HG02870 (cell line): ENCODE results near the gene PCDHB13.
"Not testable (repeated sequence)": the region's sequence is repeated elsewhere in the genome, so short reads cannot be mapped to it uniquely, and the experiment has no call there.

ENCODE experiments used
- ATAC-seq: cut with Tn5 transposase; IDR thresholded peaks from one replicate; pipeline ENCODE4 v1.9.1; 2021; ENCODE audit warnings: mild to moderate bottlenecking, moderate library complexity; ENCODE audit not compliant: unreplicated experiment

Gene PCDHB13

GRCh38 chr5:141201126-141201525, 12.6 kb upstream of the PCDHB13 start:
- ATAC-seq, result not testable (repeated sequence)

DNA sequence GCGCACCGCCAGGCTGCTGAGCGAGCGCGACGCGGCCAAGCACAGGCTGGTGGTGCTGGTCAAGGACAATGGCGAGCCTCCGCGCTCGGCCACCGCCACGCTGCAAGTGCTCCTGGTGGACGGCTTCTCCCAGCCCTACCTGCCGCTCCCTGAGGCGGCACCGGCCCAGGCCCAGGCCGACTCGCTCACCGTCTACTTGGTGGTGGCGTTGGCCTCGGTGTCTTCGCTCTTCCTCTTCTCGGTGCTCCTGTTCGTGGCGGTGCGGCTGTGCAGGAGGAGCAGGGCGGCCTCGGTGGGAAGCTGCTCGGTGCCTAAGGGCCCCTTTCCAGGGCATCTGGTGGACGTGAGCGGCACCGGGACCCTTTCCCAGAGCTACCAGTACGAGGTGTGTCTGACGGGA, 12.1 kb upstream of the PCDHB13 start:
- not testable (repeated sequence) for ATAC-seq

DNA sequence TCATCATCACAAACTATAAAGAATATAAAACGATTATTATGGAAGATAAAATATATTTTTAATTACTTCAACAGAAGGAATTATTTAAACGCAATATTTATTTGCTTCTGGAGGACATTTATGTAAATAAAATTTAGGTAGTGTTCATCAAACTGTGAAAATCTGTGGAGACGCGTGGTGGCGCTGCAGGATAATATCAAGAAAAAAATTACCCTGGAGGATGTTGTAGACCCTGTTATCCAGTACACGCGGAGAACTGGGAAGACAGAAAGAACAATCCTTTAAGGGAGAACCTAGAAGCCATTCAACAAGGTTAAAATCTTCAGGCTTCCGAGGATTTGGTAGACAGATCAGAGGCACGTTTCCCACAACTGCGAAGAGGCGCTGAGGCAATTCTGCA, 5.2 kb upstream of the PCDHB13 start, which contains the start of gene PCDHB12:
PCDHB12 (plus strand) TSS at position 242 of the 400 bp plus-strand sequence. CDS start 189 bp downstream, outside the sequence.
- ATAC-seq, result no peak

- not testable (repeated sequence) for ATAC-seq
These were observed 3.4 kb upstream of the PCDHB13 start for GRCh38 chr5:141210281-141210680.

- ATAC-seq, result not testable (repeated sequence)
These were observed 2.9 kb upstream of the PCDHB13 start for GRCh38 chr5:141210849-141211248.

DNA sequence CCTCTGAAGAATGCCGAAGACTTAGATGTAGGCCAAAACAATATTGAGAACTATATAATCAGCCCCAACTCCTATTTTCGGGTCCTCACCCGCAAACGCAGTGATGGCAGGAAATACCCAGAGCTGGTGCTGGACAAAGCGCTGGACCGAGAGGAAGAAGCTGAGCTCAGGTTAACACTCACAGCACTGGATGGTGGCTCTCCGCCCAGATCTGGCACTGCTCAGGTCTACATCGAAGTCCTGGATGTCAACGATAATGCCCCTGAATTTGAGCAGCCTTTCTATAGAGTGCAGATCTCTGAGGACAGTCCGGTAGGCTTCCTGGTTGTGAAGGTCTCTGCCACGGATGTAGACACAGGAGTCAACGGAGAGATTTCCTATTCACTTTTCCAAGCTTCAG, 864 bp downstream of the PCDHB13 start:
- not testable (repeated sequence) for ATAC-seq

DNA sequence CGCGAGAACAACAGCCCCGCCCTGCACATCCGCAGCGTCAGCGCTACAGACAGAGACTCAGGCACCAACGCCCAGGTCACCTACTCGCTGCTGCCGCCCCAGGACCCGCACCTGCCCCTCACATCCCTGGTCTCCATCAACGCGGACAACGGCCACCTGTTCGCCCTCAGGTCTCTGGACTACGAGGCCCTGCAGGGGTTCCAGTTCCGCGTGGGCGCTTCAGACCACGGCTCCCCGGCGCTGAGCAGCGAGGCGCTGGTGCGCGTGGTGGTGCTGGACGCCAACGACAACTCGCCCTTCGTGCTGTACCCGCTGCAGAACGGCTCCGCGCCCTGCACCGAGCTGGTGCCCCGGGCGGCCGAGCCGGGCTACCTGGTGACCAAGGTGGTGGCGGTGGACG, 1.8 kb downstream of the PCDHB13 start:
- not testable (repeated sequence) for ATAC-seq

- not testable (repeated sequence) for ATAC-seq
These were observed 2.3 kb downstream of the PCDHB13 start for GRCh38 chr5:141216035-141216434.

DNA sequence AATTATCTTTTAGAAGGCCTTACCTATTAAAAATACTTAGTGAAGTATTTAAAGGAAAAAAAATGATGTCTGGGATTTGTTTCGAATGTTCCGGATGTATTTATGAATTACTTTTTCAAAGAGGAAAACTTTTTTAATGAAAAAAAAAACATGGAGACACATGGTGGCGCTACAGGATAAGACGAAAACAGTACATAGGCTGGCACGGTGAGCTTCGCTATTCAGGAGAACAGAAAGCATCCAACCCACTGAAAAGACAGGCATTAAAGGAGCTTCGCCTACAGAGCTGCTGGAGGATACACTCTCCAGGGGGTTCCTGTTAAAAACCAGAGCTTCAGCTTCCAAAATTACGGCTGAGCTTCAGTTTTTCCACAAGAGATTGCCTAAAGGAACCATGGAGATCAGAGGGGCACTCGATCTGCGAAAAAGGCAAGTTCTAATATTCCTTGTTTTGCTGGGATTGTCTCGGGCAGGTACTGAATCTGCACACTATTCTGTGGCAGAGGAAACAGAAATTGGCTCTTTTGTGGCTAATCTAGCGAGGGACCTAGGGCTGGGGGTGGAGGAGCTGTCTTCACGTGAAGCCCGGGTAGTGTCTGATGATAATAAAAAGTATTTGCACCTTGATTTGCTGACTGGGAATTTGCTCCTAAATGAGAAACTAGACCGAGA, 9.5 kb downstream of the PCDHB13 start, which contains the start of gene PCDHB14:
PCDHB14 (plus strand) TSS at position 232 of the 672 bp plus-strand sequence; CDS start at position 395, 163 bp downstream.
- no peak for ATAC-seq

DNA sequence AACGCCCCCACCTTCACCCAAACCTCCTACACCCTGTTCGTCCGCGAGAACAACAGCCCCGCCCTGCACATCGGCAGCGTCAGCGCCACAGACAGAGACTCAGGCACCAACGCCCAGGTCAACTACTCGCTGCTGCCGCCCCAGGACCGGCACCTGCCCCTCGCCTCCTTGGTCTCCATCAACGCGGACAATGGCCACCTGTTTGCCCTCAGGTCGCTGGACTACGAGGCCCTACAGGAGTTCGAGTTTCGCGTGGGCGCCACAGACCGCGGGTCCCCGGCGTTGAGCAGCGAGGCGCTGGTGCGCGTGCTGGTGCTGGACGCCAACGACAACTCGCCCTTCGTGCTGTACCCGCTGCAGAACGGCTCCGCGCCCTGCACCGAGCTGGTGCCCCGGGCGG, 11.1 kb downstream of the PCDHB13 start:
- not testable (repeated sequence) for ATAC-seq

GRCh38 chr5:141225421-141225820, 11.7 kb downstream of the PCDHB13 start:
- ATAC-seq, result not testable (repeated sequence)

- no peak for ATAC-seq
These were observed 20.5 kb downstream of the PCDHB13 start for GRCh38 chr5:141234109-141234667.

DNA sequence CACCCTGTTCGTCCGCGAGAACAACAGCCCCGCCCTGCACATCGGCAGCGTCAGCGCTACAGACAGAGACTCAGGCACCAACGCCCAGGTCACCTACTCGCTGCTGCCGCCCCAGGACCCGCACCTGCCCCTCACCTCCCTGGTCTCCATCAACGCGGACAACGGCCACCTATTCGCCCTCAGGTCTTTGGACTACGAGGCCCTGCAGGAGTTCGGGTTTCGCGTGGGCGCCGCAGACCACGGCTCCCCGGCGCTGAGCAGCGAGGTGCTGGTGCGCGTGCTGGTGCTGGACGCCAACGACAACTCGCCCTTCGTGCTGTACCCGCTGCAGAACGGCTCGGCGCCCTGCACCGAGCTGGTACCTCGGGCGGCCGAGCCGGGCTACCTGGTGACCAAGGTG, 22.2 kb downstream of the PCDHB13 start:
- ATAC-seq, result not testable (repeated sequence)

GRCh38 chr5:141236516-141237313, 23.0 kb downstream of the PCDHB13 start:
- no peak for ATAC-seq

- ATAC-seq, result no peak
These were observed 27.8 kb downstream of the PCDHB13 start for GRCh38 chr5:141241496-141241895.

DNA sequence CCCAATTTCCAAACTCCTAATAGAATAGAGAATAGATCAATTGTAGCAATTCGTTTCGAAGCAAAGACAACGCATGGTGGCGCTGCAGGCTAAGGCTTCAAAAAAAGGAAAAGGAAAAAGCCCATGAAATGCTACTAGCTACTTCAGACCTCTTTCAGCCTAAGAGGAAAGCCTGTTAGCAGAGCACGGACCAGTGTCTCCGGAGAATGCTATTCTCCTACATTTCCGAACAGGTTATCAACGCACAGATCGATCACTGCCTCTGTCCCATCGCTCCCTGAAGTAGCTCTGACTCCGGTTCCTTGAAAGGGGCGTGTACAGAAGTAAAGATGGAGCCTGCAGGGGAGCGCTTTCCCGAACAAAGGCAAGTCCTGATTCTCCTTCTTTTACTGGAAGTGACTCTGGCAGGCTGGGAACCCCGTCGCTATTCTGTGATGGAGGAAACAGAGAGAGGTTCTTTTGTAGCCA, 31.6 kb downstream of the PCDHB13 start, which contains the start of gene PCDHB15:
PCDHB15 (plus strand) TSS at position 146 of the 468 bp plus-strand sequence; CDS start at position 330, 184 bp downstream.
- ATAC-seq, result no peak

DNA sequence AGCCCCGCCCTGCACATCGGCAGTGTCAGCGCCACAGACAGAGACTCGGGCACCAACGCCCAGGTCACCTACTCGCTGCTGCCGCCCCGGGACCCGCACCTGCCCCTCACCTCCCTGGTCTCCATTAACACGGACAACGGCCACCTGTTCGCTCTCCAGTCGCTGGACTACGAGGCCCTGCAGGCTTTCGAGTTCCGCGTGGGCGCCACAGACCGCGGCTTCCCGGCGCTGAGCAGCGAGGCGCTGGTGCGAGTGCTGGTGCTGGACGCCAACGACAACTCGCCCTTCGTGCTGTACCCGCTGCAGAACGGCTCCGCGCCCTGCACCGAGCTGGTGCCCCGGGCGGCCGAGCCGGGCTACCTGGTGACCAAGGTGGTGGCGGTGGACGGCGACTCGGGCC, 33.3 kb downstream of the PCDHB13 start:
- ATAC-seq, result not testable (repeated sequence)

- not testable (repeated sequence) for ATAC-seq
These were observed 33.7 kb downstream of the PCDHB13 start for GRCh38 chr5:141247434-141247833.

DNA sequence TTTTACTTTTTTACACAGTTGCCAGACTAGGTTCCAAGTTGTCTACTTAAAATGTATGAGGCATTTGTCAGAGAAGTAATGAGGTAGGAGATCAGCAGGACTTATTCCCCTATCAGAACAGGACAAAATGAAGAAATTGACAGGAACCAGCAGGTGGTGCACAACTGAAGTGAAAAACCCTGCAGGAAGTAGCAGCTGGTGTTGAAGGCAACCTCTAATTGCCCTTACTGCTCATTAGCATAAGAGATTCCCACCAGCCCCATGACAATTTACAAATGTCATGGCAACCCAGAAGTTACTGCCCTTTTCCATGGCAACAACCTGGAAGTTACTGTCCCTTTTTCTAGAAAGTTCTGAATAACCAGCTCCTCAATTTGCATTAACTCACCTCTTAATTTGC, 36.9 kb downstream of the PCDHB13 start:
- no peak for ATAC-seq

DNA sequence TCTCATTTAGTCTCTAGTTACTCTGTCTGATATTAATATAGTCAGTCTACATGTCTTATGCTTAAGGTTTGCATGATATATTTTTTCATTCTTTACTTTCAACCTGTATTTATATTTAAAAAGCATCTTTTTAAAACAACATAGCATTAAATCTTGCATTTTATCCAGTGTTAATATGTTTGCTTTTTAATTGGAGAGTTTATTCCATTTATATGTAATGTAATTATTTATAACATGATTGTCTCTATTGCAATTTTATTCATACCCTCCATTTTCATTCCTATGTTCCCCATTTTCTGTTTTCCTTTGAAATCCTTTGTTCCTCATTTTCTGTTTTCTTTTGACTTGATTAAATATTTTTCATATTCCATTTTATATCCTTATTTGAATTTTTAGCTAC, 44.7 kb downstream of the PCDHB13 start:
- no peak for ATAC-seq

DNA sequence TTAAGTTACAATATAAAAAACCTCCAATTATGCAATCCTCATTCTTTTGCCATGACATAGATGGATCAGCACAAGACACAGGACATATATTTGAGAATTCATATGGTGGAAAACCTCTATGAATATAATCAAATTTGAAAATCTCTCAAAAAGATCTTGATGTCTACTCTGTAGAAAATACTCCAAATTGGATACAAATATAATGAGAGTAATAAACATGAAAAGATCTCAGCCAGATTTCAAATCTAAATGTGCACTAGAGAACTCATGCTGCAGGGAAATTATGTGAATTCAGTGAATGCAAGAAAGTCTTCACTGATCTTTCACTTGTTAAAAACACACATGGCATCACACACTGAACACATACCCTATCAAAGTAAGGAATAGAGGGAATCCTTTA, 45.2 kb downstream of the PCDHB13 start:
- no peak for ATAC-seq
